ENCODE results near the gene SYNC. TPM values are rescaled to one million over a fixed set of nuclear protein-coding genes. Genes with fewer than 3 reads are reported as not detected.

The SYNC gene
- total and polyA plus RNA-seq, 2 donors (not counting 3 experiments of a cell fraction or from before 2014, with no cell fraction given), result 3.5 to 9.4 TPM

DNA sequence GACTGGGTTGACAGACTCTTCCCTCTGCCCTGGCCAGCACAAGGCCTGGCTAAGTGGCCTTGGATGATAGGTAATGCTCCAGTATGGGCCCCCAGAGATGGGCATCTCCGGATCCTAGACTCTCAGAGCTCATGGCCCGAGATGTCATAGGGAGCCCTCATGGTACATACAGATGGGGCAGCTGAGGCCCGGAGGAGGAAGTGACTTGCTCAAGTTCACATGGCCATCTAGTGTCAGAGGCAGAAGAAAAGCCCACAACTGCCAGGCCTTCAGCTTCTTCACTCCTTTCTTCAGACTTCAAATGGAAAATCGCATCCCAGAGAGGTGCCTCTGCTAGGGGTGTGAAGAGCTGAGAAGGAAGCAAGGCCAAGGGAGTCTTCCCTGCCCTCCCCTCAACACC lies 46.8 kb upstream of the SYNC start:
- CTCF ChIA-PET, result interaction anchor here (0.9 to 3.1 kb wide), 3 partner anchors 12 to 37 kb away, joined by 3 to 11 read pairs (median 7); no protein-coding TSS in a partner anchor
- H3K4me3 ChIP-seq (replicated peaks in 1 of 3; ENCODE audit: insufficient read depth in 1 of 3, low read depth in 1 of 3, low read length in 3 of 3), result no peak overlapping the region
- H3K27ac ChIP-seq (ENCODE audit: insufficient read depth, low read depth, low read length), result no peak overlapping the region
- no peaks in the 10 kb centered on the region for H3K9me1 ChIP-seq (replicated peaks; ENCODE audit: control insufficient read depth, extremely low read depth, insufficient read depth, low read length)
- H3K79me2 ChIP-seq (ENCODE audit: control insufficient read depth, insufficient read depth, low read length), result no peaks in the 10 kb centered on the region
- H3K4me1 ChIP-seq (ENCODE audit: control insufficient read depth, extremely low read depth, insufficient read depth, low read length), result peaks cover 2% of the 10 kb centered on the region
- no peak for TF ChIP-seq POLR2A (IDR thresholded peaks at IDR 0.05; ENCODE audit: low read depth, low read length)
- TF ChIP-seq, protein P1, sequence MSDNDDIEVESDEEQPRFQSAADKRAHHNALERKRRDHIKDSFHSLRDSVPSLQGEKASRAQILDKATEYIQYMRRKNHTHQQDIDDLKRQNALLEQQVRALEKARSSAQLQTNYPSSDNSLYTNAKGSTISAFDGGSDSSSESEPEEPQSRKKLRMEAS (IDR thresholded peaks at IDR 0.05; ENCODE audit: insufficient read depth, insufficient read length), result no peak
- TF ChIP-seq MYC (IDR thresholded peaks at IDR 0.05; ENCODE audit: low read depth, low read length), result no peak
- TF ChIP-seq, protein P2, sequence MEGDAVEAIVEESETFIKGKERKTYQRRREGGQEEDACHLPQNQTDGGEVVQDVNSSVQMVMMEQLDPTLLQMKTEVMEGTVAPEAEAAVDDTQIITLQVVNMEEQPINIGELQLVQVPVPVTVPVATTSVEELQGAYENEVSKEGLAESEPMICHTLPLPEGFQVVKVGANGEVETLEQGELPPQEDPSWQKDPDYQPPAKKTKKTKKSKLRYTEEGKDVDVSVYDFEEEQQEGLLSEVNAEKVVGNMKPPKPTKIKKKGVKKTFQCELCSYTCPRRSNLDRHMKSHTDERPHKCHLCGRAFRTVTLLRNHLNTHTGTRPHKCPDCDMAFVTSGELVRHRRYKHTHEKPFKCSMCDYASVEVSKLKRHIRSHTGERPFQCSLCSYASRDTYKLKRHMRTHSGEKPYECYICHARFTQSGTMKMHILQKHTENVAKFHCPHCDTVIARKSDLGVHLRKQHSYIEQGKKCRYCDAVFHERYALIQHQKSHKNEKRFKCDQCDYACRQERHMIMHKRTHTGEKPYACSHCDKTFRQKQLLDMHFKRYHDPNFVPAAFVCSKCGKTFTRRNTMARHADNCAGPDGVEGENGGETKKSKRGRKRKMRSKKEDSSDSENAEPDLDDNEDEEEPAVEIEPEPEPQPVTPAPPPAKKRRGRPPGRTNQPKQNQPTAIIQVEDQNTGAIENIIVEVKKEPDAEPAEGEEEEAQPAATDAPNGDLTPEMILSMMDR (IDR thresholded peaks at IDR 0.05; ENCODE audit: extremely low read depth in 1 of 2, insufficient read depth in 1 of 2, low read depth in 1 of 2, low read length in 2 of 2), result no peak
- TF ChIP-seq JUN (IDR thresholded peaks at IDR 0.05; ENCODE audit: borderline replicate concordance, insufficient read depth, insufficient read length, low read depth), result no peak
- TF ChIP-seq FOS (IDR thresholded peaks at IDR 0.05; ENCODE audit: borderline replicate concordance, insufficient read depth, low read length), result no peak
- no peak for TF ChIP-seq POLR2AphosphoS5 (IDR thresholded peaks at IDR 0.05; ENCODE audit: insufficient read depth, low read depth, low read length)
- TF ChIP-seq GATA2 (IDR thresholded peaks at IDR 0.05; ENCODE audit: insufficient read depth, insufficient read length, low read depth, low read length), result no peak
- no peak for TF ChIP-seq EZH2 (IDR thresholded peaks at IDR 0.05; ENCODE audit: borderline replicate concordance, low read depth, low read length, severe bottlenecking)
- H3K36me3 ChIP-seq (ENCODE audit: control insufficient read depth in 2 of 2, extremely low read depth in 1 of 2, insufficient read depth in 2 of 2, low read length in 2 of 2), result no peaks in the 10 kb centered on the region
- no peaks in the 10 kb centered on the region for H4K20me1 ChIP-seq (replicated peaks; ENCODE audit: control insufficient read depth, extremely low read depth, insufficient read depth, low read length)
- POLR2A ChIA-PET, result no interaction called here
- peaks cover 0 to 2% of the 10 kb centered on the region in 2 experiments for H3K27me3 ChIP-seq (ENCODE audit: control insufficient read depth in 2 of 2, insufficient read depth in 2 of 2, low read length in 2 of 2)
- no peak for DNase-seq (ENCODE audit: low read depth, low spot score)
- H2AFZ ChIP-seq (ENCODE audit: low read depth, low read length), result no peak overlapping the region
- dilution Hi-C loops (cut with MboI; ENCODE audit: extremely low pct_ligation_motif_present, low sequenced_read_pairs), result no loop called here
- no TSS peak for BruUV-seq (replicated peaks)
- FAIRE-seq, result no peak
- no peak overlapping the region for H3K4me2 ChIP-seq (ENCODE audit: insufficient read depth, low read length)
- intact Hi-C loops (cut with micrococcal nuclease), result no loop called here
- no peak overlapping the region for H3K9ac ChIP-seq (replicated peaks; ENCODE audit: extremely low read depth, insufficient read depth, low read length)
- H3K9me3 ChIP-seq (replicated peaks; ENCODE audit: control insufficient read depth, insufficient read depth, low read length), result no peaks in the 10 kb centered on the region
